Neural progenitor cell (in vitro differentiated cells): ENCODE data around the gene C18orf63. TPM values are rescaled to one million over a fixed set of nuclear protein-coding genes. Genes with fewer than 3 reads are reported as not detected.

ENCODE experiments used
- DNase-seq: peaks from one replicate; pipeline ENCODE4 v3.0.0-alpha.2; 2016; ENCODE audit warnings: low spot score
- H2AFZ ChIP-seq: fragments of 200-600 bp; sonication (generic); replicated peaks from 2 replicates; pipeline ENCODE4 v1.6.1; 2016; ENCODE audit warnings: antibody characterized with exemption
- H3F3A ChIP-seq: fragments of 200-600 bp; sonication (generic); 2 replicates; pipeline ENCODE4 v1.6.1; 2016; ENCODE audit warnings: antibody characterized with exemption, low read depth
- H3K27ac ChIP-seq: fragments of 200-600 bp; sonication (generic); 2 replicates; pipeline ENCODE4 v1.5.1; 2016; ENCODE audit warnings: mild to moderate bottlenecking
- H3K27me3 ChIP-seq: fragments of 200-600 bp; sonication (generic); 2 replicates; pipeline ENCODE4 v1.6.1; 2016; ENCODE audit warnings: mild to moderate bottlenecking, moderate library complexity
- H3K36me3 ChIP-seq: fragments of 200-600 bp; sonication (generic); 2 replicates; pipeline ENCODE4 v1.5.1; 2016
- H3K4me1 ChIP-seq: fragments of 200-600 bp; sonication (generic); 2 replicates; pipeline ENCODE4 v1.6.1; 2016; ENCODE audit warnings: mixed run types
- H3K4me2 ChIP-seq: fragments of 200-600 bp; sonication (generic); 2 replicates; pipeline ENCODE4 v1.6.1; 2016
- H3K4me3 ChIP-seq: fragments of 200-600 bp; sonication (generic); 2 replicates; pipeline ENCODE4 v1.5.1; 2016
- H3K79me2 ChIP-seq: fragments of 200-600 bp; sonication (generic); 2 replicates; pipeline ENCODE4 v1.6.1; 2016; ENCODE audit warnings: low read depth
- H3K9ac ChIP-seq: fragments of 200-600 bp; sonication (generic); 2 replicates; pipeline ENCODE4 v1.6.1; 2016
- H3K9me3 ChIP-seq: fragments of 200-600 bp; sonication (generic); 2 replicates; pipeline ENCODE4 v1.5.1; 2016; ENCODE audit warnings: low read depth
- H4K20me1 ChIP-seq: fragments of 200-600 bp; sonication (generic); 2 replicates; pipeline ENCODE4 v1.6.1; 2016; ENCODE audit warnings: low read depth
- H3K27ac Mint-ChIP-seq: 3 replicates; pipeline ENCODE4 v1.8.0; 2021; ENCODE audit warnings: mixed read lengths
- H3K27me3 Mint-ChIP-seq: 2 replicates; pipeline ENCODE4 v1.8.0; 2022; ENCODE audit warnings: low read depth, mild to moderate bottlenecking, inconsistent platforms, moderate library complexity, mixed read lengths; ENCODE audit not compliant: insufficient read depth
- H3K36me3 Mint-ChIP-seq: 3 replicates; pipeline ENCODE4 v1.8.0; 2021; ENCODE audit warnings: mixed read lengths
- H3K4me1 Mint-ChIP-seq: 3 replicates; pipeline ENCODE4 v1.8.0; 2021; ENCODE audit warnings: mixed read lengths
- H3K4me3 Mint-ChIP-seq: 3 replicates; pipeline ENCODE4 v1.8.0; 2021; ENCODE audit warnings: mild to moderate bottlenecking, moderate library complexity, mixed read lengths
- H3K9me3 Mint-ChIP-seq: 3 replicates; pipeline ENCODE4 v1.8.0; 2020; ENCODE audit warnings: mixed read lengths
- CTCF ChIP-seq: fragments of 200-600 bp; sonication (generic); IDR thresholded peaks from 2 replicates; pipeline ENCODE4 v1.5.1; 2017; ENCODE audit warnings: antibody characterized with exemption, mild to moderate bottlenecking
- EZH2 ChIP-seq: fragments of 200-600 bp; sonication (generic); IDR thresholded peaks from 2 replicates; pipeline ENCODE4 v1.6.1; 2017; ENCODE audit warnings: antibody characterized with exemption, mild to moderate bottlenecking, moderate library complexity
- EZH2phosphoT487 ChIP-seq: fragments of 200-600 bp; sonication (generic); IDR thresholded peaks from 2 replicates; pipeline ENCODE4 v1.6.1; 2017; ENCODE audit warnings: antibody characterized with exemption
- total RNA-seq: library from RNA; depleted of rRNA; stranded (reverse); fragments of >200 nt; gene quantifications from 2 replicates; pipeline ENCODE4 v1.2.3, GENCODE V29; 2015; ENCODE audit warnings: low replicate concordance

C18orf63 gene
- total RNA-seq, 1 donor from 2014 or later, result not detected

- Mint-ChIP-seq H3K4me1 (no peaks in the 10 kb centered on the region), H3K27me3 (peaks cover 4% of the 10 kb centered on the region), H3K27ac (no peak overlapping the region), H3K36me3 (no peaks in the 10 kb centered on the region), H3K4me3 (no peak overlapping the region), H3K9me3 (peaks cover 6% of the 10 kb centered on the region)
- H3K27ac ChIP-seq, result no peak overlapping the region
- H3K4me1 ChIP-seq, result no peaks in the 10 kb centered on the region
- H3K36me3 ChIP-seq, result no peaks in the 10 kb centered on the region
- no peak for DNase-seq
- H3K9me3 ChIP-seq, result no peaks in the 10 kb centered on the region
- H3K9ac ChIP-seq, result no peak overlapping the region
- H3K79me2 ChIP-seq, result no peaks in the 10 kb centered on the region
- no peak for TF ChIP-seq EZH2phosphoT487
- no peak for TF ChIP-seq EZH2
- no peak for TF ChIP-seq CTCF
- H3K4me3 ChIP-seq, result no peak overlapping the region
- H2AFZ ChIP-seq, result no peak overlapping the region
- no peaks in the 10 kb centered on the region for H4K20me1 ChIP-seq
- no peaks in the 10 kb centered on the region for H3F3A ChIP-seq
- no peaks in the 10 kb centered on the region for H3K27me3 ChIP-seq
- no peak overlapping the region for H3K4me2 ChIP-seq
These were observed 60.4 kb downstream of the C18orf63 start for GRCh38 chr18:74375999-74376398.

- Mint-ChIP-seq H3K9me3 (peaks cover 8% of the 10 kb centered on the region), H3K4me1 (no peaks in the 10 kb centered on the region), H3K36me3 (no peaks in the 10 kb centered on the region), H3K27ac (no peak overlapping the region), H3K4me3 (no peak overlapping the region), H3K27me3 (peaks cover under 1% of the 10 kb centered on the region)
- no peaks in the 10 kb centered on the region for H3K4me1 ChIP-seq
- no peak overlapping the region for H3K9ac ChIP-seq
- no peaks in the 10 kb centered on the region for H4K20me1 ChIP-seq
- no peak overlapping the region for H2AFZ ChIP-seq
- no peak overlapping the region for H3K4me2 ChIP-seq
- no peaks in the 10 kb centered on the region for H3K36me3 ChIP-seq
- DNase-seq, result no peak
- H3K9me3 ChIP-seq, result no peaks in the 10 kb centered on the region
- H3K27ac ChIP-seq, result no peak overlapping the region
- H3K79me2 ChIP-seq, result no peaks in the 10 kb centered on the region
- TF ChIP-seq CTCF (no peak), EZH2phosphoT487 (no peak), EZH2 (no peak)
- no peaks in the 10 kb centered on the region for H3K27me3 ChIP-seq
- no peaks in the 10 kb centered on the region for H3F3A ChIP-seq
- no peak overlapping the region for H3K4me3 ChIP-seq
These were observed 60.9 kb downstream of the C18orf63 start for GRCh38 chr18:74376523-74376922.

GRCh38 chr18:74377776-74378175 is 62.1 kb downstream of the C18orf63 start:
- DNase-seq, result no peak
- Mint-ChIP-seq H3K36me3 (no peaks in the 10 kb centered on the region), H3K9me3 (peaks cover 10% of the 10 kb centered on the region), H3K27ac (no peak overlapping the region), H3K4me3 (no peak overlapping the region), H3K4me1 (no peaks in the 10 kb centered on the region), H3K27me3 (peaks cover 2% of the 10 kb centered on the region)
- H3K27me3 ChIP-seq, result no peaks in the 10 kb centered on the region
- H3K9ac ChIP-seq, result no peak overlapping the region
- H3K9me3 ChIP-seq, result no peaks in the 10 kb centered on the region
- H3F3A ChIP-seq, result no peaks in the 10 kb centered on the region
- H3K36me3 ChIP-seq, result no peaks in the 10 kb centered on the region
- no peak overlapping the region for H3K27ac ChIP-seq
- no peaks in the 10 kb centered on the region for H3K79me2 ChIP-seq
- no peaks in the 10 kb centered on the region for H3K4me1 ChIP-seq
- TF ChIP-seq CTCF (no peak), EZH2 (no peak), EZH2phosphoT487 (no peak)
- H2AFZ ChIP-seq, result no peak overlapping the region
- no peak overlapping the region for H3K4me3 ChIP-seq
- no peak overlapping the region for H3K4me2 ChIP-seq
- H4K20me1 ChIP-seq, result no peaks in the 10 kb centered on the region
